T-cell (primary cell): ENCODE data around the gene ACYP2. TPM values are rescaled to one million over a fixed set of nuclear protein-coding genes. Genes with fewer than 3 reads are reported as not detected.

Source experiments
- ATAC-seq, 4 experiments: fragments of 200-7000 bp in 3 of 4; fragments of 150-1000 bp in 1 of 4; cut with Tn5 transposase; replicated peaks in 1 of 4; 1 replicate in 3 of 4; 2 replicates in 1 of 4; pipeline ENCODE4 v1.10.0; 2021; ENCODE audit warnings: moderate library complexity in 3 of 4, mild to moderate bottlenecking in 2 of 4, moderate number of reproducible peaks in 1 of 4
- CTCF ChIA-PET, 2 donors: fragments of 300-600 bp; sonication (Branson Sonifier 250); formaldehyde crosslinking; loops; one replicate each; lab custom pipeline; 2022; ENCODE audit warnings: antibody characterized with exemption in 2 of 2; lab: Charles Lee
- POLR2A ChIA-PET, 2 donors: fragments of 300-600 bp; sonication (Branson Sonifier 250); formaldehyde crosslinking; loops; one replicate each; lab custom pipeline; 2022; ENCODE audit warnings: antibody characterized with exemption in 2 of 2; lab: Charles Lee
- DNase-seq, 35 experiments: peaks; one replicate each; pipeline versions ENCODE4 v3.0.0 to v3.0.0-alpha.2; 2013 to 2023
- H3K27ac ChIP-seq: one replicate; pipeline ENCODE4 v1.5.1; 2013; ENCODE audit warnings: low read length
- H3K27me3 ChIP-seq, 2 experiments: replicated peaks in 1 of 2; 1 replicate in 1 of 2; 2 replicates in 1 of 2; pipeline versions ENCODE4 v1.6.1 to v1.7.0; 2013; ENCODE audit warnings: low read length in 1 of 2, mixed read lengths in 1 of 2; ENCODE audit not compliant: control insufficient read depth in 2 of 2, insufficient read depth in 2 of 2; ENCODE audit errors: extremely low read depth in 1 of 2
- H3K36me3 ChIP-seq, 2 donors: 1 replicate in 1 of 2; 2 replicates in 1 of 2; pipeline versions ENCODE4 v1.6.1 to v1.7.0; 2013; ENCODE audit warnings: low read length in 1 of 2; ENCODE audit not compliant: control insufficient read depth in 2 of 2, insufficient read depth in 1 of 2; ENCODE audit errors: extremely low read depth in 1 of 2
- H3K4me1 ChIP-seq, 2 experiments: 1 replicate in 1 of 2; 2 replicates in 1 of 2; pipeline versions ENCODE4 v1.6.1 to v1.7.0; 2013; ENCODE audit warnings: low read length in 2 of 2, mixed read lengths in 1 of 2; ENCODE audit not compliant: insufficient read depth in 2 of 2, control insufficient read depth in 1 of 2; ENCODE audit errors: extremely low read depth in 1 of 2
- H3K4me3 ChIP-seq, 2 donors: 1 replicate in 1 of 2; 2 replicates in 1 of 2; pipeline versions ENCODE4 v1.5.1 to v1.7.0; 2013; ENCODE audit warnings: mild to moderate bottlenecking in 2 of 2, low read length in 1 of 2, moderate library complexity in 1 of 2; ENCODE audit not compliant: control insufficient read depth in 1 of 2; ENCODE audit errors: extremely low read depth in 1 of 2
- H3K9me3 ChIP-seq: 2 replicates; pipeline ENCODE4 v1.7.0; 2013
- H3K27ac Mint-ChIP-seq, 2 donors: one replicate each; pipeline ENCODE4 v1.8.0; 2020 to 2021; ENCODE audit warnings: mild to moderate bottlenecking in 2 of 2, mixed read lengths in 2 of 2
- H3K27me3 Mint-ChIP-seq, 2 donors: one replicate each; pipeline ENCODE4 v1.8.0; 2021 to 2022; ENCODE audit warnings: mixed read lengths in 2 of 2
- H3K36me3 Mint-ChIP-seq: one replicate; pipeline ENCODE4 v1.8.0; 2021; ENCODE audit warnings: mixed read lengths
- H3K4me1 Mint-ChIP-seq, 3 donors: one replicate each; pipeline ENCODE4 v1.8.0; 2020 to 2022; ENCODE audit warnings: mixed read lengths in 3 of 3, mild to moderate bottlenecking in 1 of 3
- H3K4me3 Mint-ChIP-seq, 3 donors: one replicate each; pipeline ENCODE4 v1.8.0; 2020 to 2022; ENCODE audit warnings: mild to moderate bottlenecking in 3 of 3, mixed read lengths in 3 of 3, moderate library complexity in 3 of 3
- H3K9me3 Mint-ChIP-seq, 3 donors: one replicate each; pipeline ENCODE4 v1.8.0; 2020 to 2022; ENCODE audit warnings: mixed read lengths in 3 of 3
- WGBS: methylation state at CpG from one replicate; pipeline ENCODE4 v1.1.5; 2013; ENCODE audit warnings: missing lambda C conversion rate; ENCODE audit not compliant: insufficient coverage; 5-methylcytosine and 5-hydroxymethylcytosine counted together
- total RNA-seq, 35 experiments: library from RNA in 6 of 35; stranded (reverse) in 6 of 35; fragments of 120-200 nt in 1 of 35; gene quantifications; one replicate each; pipeline versions ENCODE4 v1.2.1 to v1.2.4 and lab custom pipeline; 2013 to 2026

ACYP2 gene
- total RNA-seq, 5 donors from 2014 or later (not counting 1 experiment from before 2014, with no cell fraction given) = 13.8 to 18.8 (median 15.3) TPM

DNA sequence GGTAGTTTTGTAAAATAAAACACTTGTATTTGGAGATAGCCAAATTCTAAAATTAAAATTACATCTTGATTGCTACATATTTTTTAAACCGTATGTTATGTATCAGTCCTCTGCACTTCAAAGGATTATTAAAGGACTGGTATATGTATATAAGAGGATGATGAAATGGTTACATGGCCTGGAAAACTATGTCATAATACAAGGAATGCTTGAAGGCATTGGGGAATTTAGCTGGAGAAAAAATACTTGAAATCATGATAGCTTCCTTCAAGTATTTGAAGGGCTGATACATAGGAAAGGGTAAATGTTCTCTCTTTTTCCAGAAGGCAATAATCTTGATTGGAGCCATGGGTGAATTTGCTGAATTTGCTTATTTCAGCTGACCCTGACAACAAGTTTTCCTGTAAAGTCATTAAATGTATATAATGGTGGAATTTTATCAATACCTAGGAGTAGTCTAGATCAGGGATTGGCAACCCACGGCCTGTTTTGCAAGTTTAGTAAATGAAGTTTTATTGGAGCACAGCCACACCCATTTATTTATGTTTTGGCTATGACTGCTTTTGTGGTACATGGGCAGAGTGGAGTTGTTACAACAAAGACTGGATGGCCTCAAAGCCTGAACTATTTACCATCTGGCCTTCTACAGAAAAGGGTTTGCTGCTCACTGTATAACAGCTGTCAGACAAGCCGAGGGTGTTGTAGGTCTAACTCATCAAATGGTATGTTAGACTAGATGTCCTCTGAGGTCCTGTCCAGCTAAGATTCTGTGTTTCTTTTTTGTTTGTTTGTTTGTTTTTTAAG is 34.4 kb downstream of the ACYP2 start:
- Histone ChIP-seq H3K4me1 (no peaks in the 10 kb centered on the region), H3K36me3 (no peaks in the 10 kb centered on the region), H3K9me3 (no peaks in the 10 kb centered on the region), H3K4me3 (no peak overlapping the region), H3K27ac (no peak overlapping the region), H3K27me3 (no peaks in the 10 kb centered on the region)
- DNase-seq (no peak), ATAC-seq (no peak)
- Mint-ChIP-seq H3K27me3 (no peaks in the 10 kb centered on the region), H3K9me3 (peaks cover 0 to 4% (median 0%) of the 10 kb centered on the region in 3 donors), H3K4me3 (no peak overlapping the region), H3K4me1 (no peaks in the 10 kb centered on the region), H3K27ac (no peak overlapping the region), H3K36me3 (peaks cover 40% of the 10 kb centered on the region)
- 80% methylated on average over 1 of the region's 3 CpGs for WGBS
- ChIA-PET CTCF (no interaction called here), POLR2A (no interaction called here)

DNA sequence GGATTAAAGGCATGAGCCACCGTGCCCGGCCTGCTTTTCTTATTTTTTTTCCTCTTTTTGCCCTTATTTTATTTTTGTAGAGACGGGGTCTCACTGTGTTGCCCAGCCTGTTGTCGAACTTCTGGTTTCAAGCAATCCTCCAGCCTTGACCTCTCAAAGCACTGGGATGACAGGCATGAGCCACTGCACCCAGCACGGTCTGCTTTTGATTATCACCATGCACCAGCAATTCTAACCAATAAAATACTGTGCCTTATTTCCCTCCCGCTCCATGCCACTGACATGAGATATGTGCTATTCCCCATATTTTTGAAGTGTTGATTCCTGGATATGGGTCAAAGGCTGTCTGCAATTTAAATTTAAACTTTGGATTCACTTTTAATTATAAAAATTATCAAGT is 42.9 kb downstream of the ACYP2 start:
- Histone ChIP-seq H3K9me3 (no peaks in the 10 kb centered on the region), H3K36me3 (peaks cover 0 to 3% of the 10 kb centered on the region in 2 donors), H3K4me3 (no peak overlapping the region), H3K27ac (no peak overlapping the region), H3K4me1 (no peaks in the 10 kb centered on the region), H3K27me3 (no peaks in the 10 kb centered on the region)
- Mint-ChIP-seq H3K4me3 (no peak overlapping the region), H3K36me3 (peaks cover 46% of the 10 kb centered on the region), H3K27me3 (no peaks in the 10 kb centered on the region), H3K4me1 (no peaks in the 10 kb centered on the region), H3K9me3 (peaks cover 0 to 7% (median 0%) of the 10 kb centered on the region in 3 donors), H3K27ac (no peak overlapping the region)
- ChIA-PET CTCF (interaction anchor here in 1 of 2 donors (0.6 kb wide), 1 partner anchor 17 kb away, joined by 3 read pairs; no protein-coding TSS in a partner anchor), POLR2A (no interaction called here)
- no CpG with 5 or more reads among the region's 6 CpGs for WGBS
- ATAC-seq (no peak), DNase-seq (no peak)

DNA sequence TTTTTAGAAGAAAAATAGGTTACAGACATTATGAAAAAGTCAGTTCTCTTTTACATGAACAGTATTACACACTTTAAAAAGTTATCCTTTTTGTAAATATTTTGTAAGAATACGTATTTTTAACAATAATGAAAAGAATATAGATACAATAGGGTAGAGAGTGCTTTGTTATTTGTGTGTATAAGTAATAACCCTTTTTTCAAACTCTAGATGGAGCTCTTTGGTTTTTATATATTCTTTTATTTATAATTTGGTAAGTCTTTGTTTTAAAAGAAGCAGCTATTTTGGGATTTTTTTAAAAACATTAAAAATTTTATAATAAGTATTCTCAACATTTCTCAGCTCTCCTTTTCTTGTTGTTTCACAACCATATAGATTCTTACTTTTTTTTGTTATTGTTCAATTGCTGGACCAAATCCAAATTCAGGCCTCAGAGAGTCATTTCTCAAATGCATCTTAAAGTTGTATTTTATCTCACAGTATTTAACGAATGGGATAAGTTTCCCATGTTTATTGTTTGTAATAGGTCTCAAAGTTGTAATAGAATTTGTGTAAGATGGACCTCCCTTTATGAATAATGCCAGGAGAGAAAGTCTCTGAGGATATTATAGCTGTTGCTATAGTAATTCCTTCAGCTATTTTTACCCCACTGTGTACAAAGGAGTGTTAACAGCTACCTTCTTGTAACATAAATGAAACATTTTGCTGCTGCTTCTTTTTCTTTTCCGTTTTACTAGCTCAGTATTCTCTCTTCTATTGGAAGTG is 46.4 kb downstream of the ACYP2 start:
- Histone ChIP-seq H3K9me3 (no peaks in the 10 kb centered on the region), H3K4me3 (no peak overlapping the region), H3K4me1 (no peaks in the 10 kb centered on the region), H3K36me3 (no peaks in the 10 kb centered on the region), H3K27ac (no peak overlapping the region), H3K27me3 (no peaks in the 10 kb centered on the region)
- Mint-ChIP-seq H3K4me1 (no peaks in the 10 kb centered on the region), H3K9me3 (no peaks in the 10 kb centered on the region), H3K27me3 (no peaks in the 10 kb centered on the region), H3K36me3 (peaks cover 37% of the 10 kb centered on the region), H3K27ac (no peak overlapping the region), H3K4me3 (no peak overlapping the region)
- ATAC-seq (no peak), DNase-seq (no peak)
- no CpG with 5 or more reads among the region's 3 CpGs for WGBS
- CTCF ChIA-PET = interaction anchor here (0.7 to 1.1 kb wide), 3 partner anchors 10 to 543 kb away, joined by 3 to 4 read pairs (median 3); no protein-coding TSS in a partner anchor
- POLR2A ChIA-PET = no interaction called here

DNA sequence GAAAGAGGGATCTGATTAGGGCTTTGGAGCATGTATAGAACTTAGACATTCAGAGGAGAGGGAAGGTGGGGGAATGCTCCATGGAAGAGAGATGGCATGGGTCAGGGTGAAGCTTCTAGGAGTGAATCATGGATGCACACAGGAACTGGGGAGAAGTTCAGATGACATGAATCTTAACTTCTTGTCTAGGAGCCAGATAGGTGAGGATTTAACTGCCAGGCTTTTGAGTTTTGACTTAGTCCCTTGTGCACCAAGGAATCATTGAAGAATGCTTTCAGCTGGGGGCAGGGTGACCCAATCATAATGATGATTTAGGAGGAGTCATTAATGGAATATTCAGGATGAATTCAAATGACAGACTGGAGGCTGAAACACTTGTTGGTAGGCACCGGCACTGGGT is 48.7 kb downstream of the ACYP2 start:
- Mint-ChIP-seq H3K27me3 (no peaks in the 10 kb centered on the region), H3K9me3 (no peaks in the 10 kb centered on the region), H3K27ac (no peak overlapping the region), H3K4me3 (no peak overlapping the region), H3K36me3 (peaks cover 45% of the 10 kb centered on the region), H3K4me1 (no peaks in the 10 kb centered on the region)
- Histone ChIP-seq H3K27me3 (no peaks in the 10 kb centered on the region), H3K36me3 (no peaks in the 10 kb centered on the region), H3K4me1 (no peaks in the 10 kb centered on the region), H3K27ac (no peak overlapping the region), H3K9me3 (no peaks in the 10 kb centered on the region), H3K4me3 (no peak overlapping the region)
- 100% methylated on average over 1 of the region's 1 CpG for WGBS
- ChIA-PET POLR2A (no interaction called here), CTCF (no interaction called here)
- ATAC-seq (no peak), DNase-seq (no peak)

DNA sequence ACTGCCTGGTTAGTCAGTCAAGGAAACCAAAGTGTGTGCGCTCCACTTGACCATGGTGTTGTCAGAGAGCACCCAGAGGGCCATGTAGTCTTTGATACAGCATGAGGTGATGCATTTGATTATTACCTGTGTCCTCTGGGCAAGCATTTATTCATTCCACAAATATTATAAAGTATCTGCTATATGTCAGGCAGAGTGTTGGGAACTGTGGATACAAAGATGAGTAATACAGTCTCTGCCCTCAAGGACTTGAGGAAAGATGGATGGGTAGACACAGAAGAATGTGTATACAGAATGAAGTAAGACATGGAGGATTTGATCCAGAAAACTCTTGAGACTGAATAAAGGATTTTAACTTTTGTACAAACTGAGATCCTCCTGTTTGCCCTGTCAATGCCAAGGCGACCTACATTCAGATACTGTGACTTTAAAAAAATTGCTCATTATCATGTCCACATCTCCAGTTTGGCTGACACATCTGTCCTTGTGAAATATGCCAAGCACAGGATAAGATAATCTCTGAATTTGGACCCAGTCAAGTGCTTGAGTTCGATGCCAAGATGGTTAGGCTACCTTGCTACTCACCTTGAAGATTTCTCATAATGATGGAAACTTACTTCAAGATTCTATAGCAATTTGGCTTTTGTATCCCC is 50.8 kb downstream of the ACYP2 start:
- H3K36me3 Mint-ChIP-seq = peaks cover 51% of the 10 kb centered on the region
- POLR2A ChIA-PET = interaction anchor here in 1 of 2 donors (0.7 kb wide), 1 partner anchor 662 kb away, joined by 3 read pairs; no protein-coding TSS in a partner anchor
- no peak overlapping the region for H3K4me3 ChIP-seq
- ATAC-seq = no peak
- H3K27ac ChIP-seq = no peak overlapping the region
- WGBS = 100% methylated on average over 2 of the region's 3 CpGs
- no peak overlapping the region for H3K4me3 Mint-ChIP-seq
- no peak overlapping the region for H3K27ac Mint-ChIP-seq
- H3K27me3 Mint-ChIP-seq = no peaks in the 10 kb centered on the region
- H3K36me3 ChIP-seq = no peaks in the 10 kb centered on the region
- no peak for DNase-seq
- no peaks in the 10 kb centered on the region for H3K27me3 ChIP-seq
- H3K9me3 ChIP-seq = no peaks in the 10 kb centered on the region
- CTCF ChIA-PET = no interaction called here
- H3K4me1 ChIP-seq = no peaks in the 10 kb centered on the region
- H3K9me3 Mint-ChIP-seq = no peaks in the 10 kb centered on the region
- no peaks in the 10 kb centered on the region for H3K4me1 Mint-ChIP-seq

GRCh38 chr2:54176577-54176976 is 61.2 kb downstream of the ACYP2 start:
- WGBS = 60% methylated on average over 1 of the region's 2 CpGs
- peaks cover 0 to 4% of the 10 kb centered on the region in 2 donors for H3K36me3 ChIP-seq
- H3K27me3 Mint-ChIP-seq = no peaks in the 10 kb centered on the region
- ChIA-PET POLR2A (no interaction called here), CTCF (no interaction called here)
- DNase-seq (no peak), ATAC-seq (no peak)
- no peaks in the 10 kb centered on the region for H3K27me3 ChIP-seq
- H3K36me3 Mint-ChIP-seq = peaks cover 49% of the 10 kb centered on the region
- H3K4me1 Mint-ChIP-seq = no peaks in the 10 kb centered on the region
- H3K4me3 ChIP-seq = no peak overlapping the region
- no peak overlapping the region for H3K4me3 Mint-ChIP-seq
- no peak overlapping the region for H3K27ac ChIP-seq
- H3K4me1 ChIP-seq = no peaks in the 10 kb centered on the region
- no peaks in the 10 kb centered on the region for H3K9me3 ChIP-seq
- H3K9me3 Mint-ChIP-seq = peaks cover 0 to 2% (median 0%) of the 10 kb centered on the region in 3 donors
- H3K27ac Mint-ChIP-seq = no peak overlapping the region
